ENCODE measurements around the gene CIAO1. TPM values are rescaled to one million over a fixed set of nuclear protein-coding genes. Genes with fewer than 3 reads are reported as not detected.

Gene CIAO1
- total RNA-seq, 1 donor from 2014 or later = 54.6 TPM

- Mint-ChIP-seq H3K4me3 (ENCODE audit: unreplicated experiment) (no peak overlapping the region), H3K27ac (ENCODE audit: unreplicated experiment) (no peak overlapping the region), H3K9me3 (ENCODE audit: unreplicated experiment) (no peaks in the 10 kb centered on the region), H3K4me1 (ENCODE audit: unreplicated experiment) (peaks cover 10% of the 10 kb centered on the region), H3K27me3 (ENCODE audit: unreplicated experiment) (no peaks in the 10 kb centered on the region), H3K36me3 (ENCODE audit: unreplicated experiment) (no peaks in the 10 kb centered on the region)
- no peak for DNase-seq (ENCODE audit: extremely low spot score, unreplicated experiment)
- TF ChIP-seq, protein P1, sequence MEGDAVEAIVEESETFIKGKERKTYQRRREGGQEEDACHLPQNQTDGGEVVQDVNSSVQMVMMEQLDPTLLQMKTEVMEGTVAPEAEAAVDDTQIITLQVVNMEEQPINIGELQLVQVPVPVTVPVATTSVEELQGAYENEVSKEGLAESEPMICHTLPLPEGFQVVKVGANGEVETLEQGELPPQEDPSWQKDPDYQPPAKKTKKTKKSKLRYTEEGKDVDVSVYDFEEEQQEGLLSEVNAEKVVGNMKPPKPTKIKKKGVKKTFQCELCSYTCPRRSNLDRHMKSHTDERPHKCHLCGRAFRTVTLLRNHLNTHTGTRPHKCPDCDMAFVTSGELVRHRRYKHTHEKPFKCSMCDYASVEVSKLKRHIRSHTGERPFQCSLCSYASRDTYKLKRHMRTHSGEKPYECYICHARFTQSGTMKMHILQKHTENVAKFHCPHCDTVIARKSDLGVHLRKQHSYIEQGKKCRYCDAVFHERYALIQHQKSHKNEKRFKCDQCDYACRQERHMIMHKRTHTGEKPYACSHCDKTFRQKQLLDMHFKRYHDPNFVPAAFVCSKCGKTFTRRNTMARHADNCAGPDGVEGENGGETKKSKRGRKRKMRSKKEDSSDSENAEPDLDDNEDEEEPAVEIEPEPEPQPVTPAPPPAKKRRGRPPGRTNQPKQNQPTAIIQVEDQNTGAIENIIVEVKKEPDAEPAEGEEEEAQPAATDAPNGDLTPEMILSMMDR (IDR thresholded peaks at IDR 0.05) = no peak
Measured at GRCh38 chr2:96243843-96244242, 22.2 kb upstream of the CIAO1 start.

- Mint-ChIP-seq H3K36me3 (ENCODE audit: unreplicated experiment) (no peaks in the 10 kb centered on the region), H3K4me1 (ENCODE audit: unreplicated experiment) (peaks cover 27% of the 10 kb centered on the region), H3K27ac (ENCODE audit: unreplicated experiment) (peak overlapping the region; percentile 25), H3K27me3 (ENCODE audit: unreplicated experiment) (no peaks in the 10 kb centered on the region), H3K9me3 (ENCODE audit: unreplicated experiment) (no peaks in the 10 kb centered on the region), H3K4me3 (ENCODE audit: unreplicated experiment) (no peak overlapping the region)
- TF ChIP-seq, protein P1 (IDR thresholded peaks at IDR 0.05) = no peak
- no peak for DNase-seq (ENCODE audit: extremely low spot score, unreplicated experiment)
Measured at GRCh38 chr2:96245609-96246390, 20.2 kb upstream of the CIAO1 start.

- Mint-ChIP-seq H3K4me3 (ENCODE audit: unreplicated experiment) (no peak overlapping the region), H3K36me3 (ENCODE audit: unreplicated experiment) (no peaks in the 10 kb centered on the region), H3K4me1 (ENCODE audit: unreplicated experiment) (peaks cover 38% of the 10 kb centered on the region), H3K27ac (ENCODE audit: unreplicated experiment) (no peak overlapping the region), H3K9me3 (ENCODE audit: unreplicated experiment) (no peaks in the 10 kb centered on the region), H3K27me3 (ENCODE audit: unreplicated experiment) (no peaks in the 10 kb centered on the region)
- no peak for DNase-seq (ENCODE audit: extremely low spot score, unreplicated experiment)
- TF ChIP-seq, protein P1 (IDR thresholded peaks at IDR 0.05) = no peak
Measured at GRCh38 chr2:96247009-96247408, 19.0 kb upstream of the CIAO1 start.

- no peak overlapping the region for H3K27ac Mint-ChIP-seq (ENCODE audit: unreplicated experiment)
- H3K4me1 Mint-ChIP-seq (ENCODE audit: unreplicated experiment) = peaks cover 39% of the 10 kb centered on the region
- no peak for DNase-seq (ENCODE audit: extremely low spot score, unreplicated experiment)
- H3K27me3 Mint-ChIP-seq (ENCODE audit: unreplicated experiment) = no peaks in the 10 kb centered on the region
- no peak overlapping the region for H3K4me3 Mint-ChIP-seq (ENCODE audit: unreplicated experiment)
- H3K9me3 Mint-ChIP-seq (ENCODE audit: unreplicated experiment) = no peaks in the 10 kb centered on the region
- no peaks in the 10 kb centered on the region for H3K36me3 Mint-ChIP-seq (ENCODE audit: unreplicated experiment)
- TF ChIP-seq, protein P1 (IDR thresholded peaks at IDR 0.05) = no peak
Measured at GRCh38 chr2:96247896-96248295, 18.1 kb upstream of the CIAO1 start.

- H3K4me3 Mint-ChIP-seq (ENCODE audit: unreplicated experiment) = no peak overlapping the region
- TF ChIP-seq, protein P1 (IDR thresholded peaks at IDR 0.05) = no peak
- H3K36me3 Mint-ChIP-seq (ENCODE audit: unreplicated experiment) = peaks cover 3% of the 10 kb centered on the region
- no peak for DNase-seq (ENCODE audit: extremely low spot score, unreplicated experiment)
- H3K9me3 Mint-ChIP-seq (ENCODE audit: unreplicated experiment) = no peaks in the 10 kb centered on the region
- peak overlapping the region; percentile 4 for H3K27ac Mint-ChIP-seq (ENCODE audit: unreplicated experiment)
- peaks cover 39% of the 10 kb centered on the region for H3K4me1 Mint-ChIP-seq (ENCODE audit: unreplicated experiment)
- no peaks in the 10 kb centered on the region for H3K27me3 Mint-ChIP-seq (ENCODE audit: unreplicated experiment)
Measured at GRCh38 chr2:96248624-96249023, 17.4 kb upstream of the CIAO1 start.

Data from osteocyte (in vitro differentiated cells).